Choroid plexus epithelial cell (primary cell): ENCODE measurements around the gene TRAF3IP3.
A peak's percentile ranks its signal among the peaks of the same experiment; 100 is the strongest.

ENCODE experiments used
- DNase-seq: peaks from one replicate; pipeline ENCODE4 v3.0.0-alpha.2; 2010; ENCODE audit warnings: low read depth
- H3K4me3 ChIP-seq: 2 replicates; pipeline ENCODE4 v1.5.1; 2011; ENCODE audit warnings: low read depth, mild to moderate bottlenecking, control low read depth, low read length, moderate library complexity
- CTCF ChIP-seq: conservative IDR thresholded peaks from 2 replicates; pipeline ENCODE4 v1.5.1; 2011; ENCODE audit warnings: low read depth, mild to moderate bottlenecking, control low read depth, inconsistent platforms, low read length, moderate library complexity

TRAF3IP3 gene

GRCh38 chr1:209817691-209818090, 61.8 kb downstream of the TRAF3IP3 start:
- no peak for TF ChIP-seq CTCF

GRCh38 chr1:209819058-209819457, 63.2 kb downstream of the TRAF3IP3 start:
- no peak overlapping the region for H3K4me3 ChIP-seq
- no peak for TF ChIP-seq CTCF
- DNase-seq: no peak

More at GRCh38 chr1:209817691-209818090, 61.8 kb downstream of the TRAF3IP3 start:
- DNase-seq: no peak
- no peak overlapping the region for H3K4me3 ChIP-seq

- DNase-seq: no peak
- no peak overlapping the region for H3K4me3 ChIP-seq
- TF ChIP-seq CTCF: no peak
Measured at GRCh38 chr1:209820986-209821385, 65.1 kb downstream of the TRAF3IP3 start.

GRCh38 chr1:209822706-209823105, 66.9 kb downstream of the TRAF3IP3 start:
- H3K4me3 ChIP-seq: no peak overlapping the region
- no peak for TF ChIP-seq CTCF
- no peak for DNase-seq

GRCh38 chr1:209823143-209824041, 67.5 kb downstream of the TRAF3IP3 start:
- no peak overlapping the region for H3K4me3 ChIP-seq
- TF ChIP-seq CTCF: peak; percentile 72
- peak; percentile 89 for DNase-seq

- DNase-seq: no peak
- no peak for TF ChIP-seq CTCF
- H3K4me3 ChIP-seq: no peak overlapping the region
Measured at GRCh38 chr1:209825591-209826434, 70.0 kb downstream of the TRAF3IP3 start.
